ENCODE data around the gene CARMIL1.

Gene CARMIL1

GRCh38 chr6:25612666-25613065 lies 333.5 kb downstream of the CARMIL1 start:
- no peaks in the 10 kb centered on the region for H3K36me3 ChIP-seq
- no peak for DNase-seq
- H3K27ac ChIP-seq: no peak overlapping the region
- no peaks in the 10 kb centered on the region for H3K27me3 ChIP-seq (ENCODE audit: insufficient read depth, low read depth, severe bottlenecking)
- no peak for TF ChIP-seq CTCF (IDR thresholded peaks at IDR 0.05; ENCODE audit: low read depth, low read length)
- no peaks in the 10 kb centered on the region for H3K9me3 ChIP-seq (ENCODE audit: severe bottlenecking)
- H3K4me3 ChIP-seq (ENCODE audit: low read depth, low read length): no peak overlapping the region

DNA sequence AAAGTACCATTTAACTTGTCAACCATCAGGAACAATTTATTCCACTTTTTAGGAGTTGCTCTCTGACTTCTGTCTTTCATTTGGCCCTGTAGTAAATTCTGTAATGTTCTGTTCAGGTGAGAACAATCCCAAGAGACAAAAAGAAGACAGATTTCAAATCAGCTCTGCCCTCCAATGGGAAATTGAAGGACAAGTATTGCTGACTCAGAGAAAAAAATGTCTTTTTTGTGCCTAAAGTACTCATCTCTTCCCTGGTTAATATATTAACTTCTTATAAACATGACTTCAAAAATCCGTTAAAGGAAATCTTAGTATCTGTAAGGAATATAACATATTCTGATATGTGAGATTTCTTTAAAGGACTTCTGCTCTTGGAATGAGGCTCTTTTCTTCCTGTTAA lies 334.2 kb downstream of the CARMIL1 start:
- H3K4me3 ChIP-seq (ENCODE audit: low read depth, low read length): no peak overlapping the region
- no peaks in the 10 kb centered on the region for H3K27me3 ChIP-seq (ENCODE audit: insufficient read depth, low read depth, severe bottlenecking)
- DNase-seq: no peak
- no peaks in the 10 kb centered on the region for H3K9me3 ChIP-seq (ENCODE audit: severe bottlenecking)
- TF ChIP-seq CTCF (IDR thresholded peaks at IDR 0.05; ENCODE audit: low read depth, low read length): no peak
- no peak overlapping the region for H3K27ac ChIP-seq
- H3K36me3 ChIP-seq: no peaks in the 10 kb centered on the region

- DNase-seq: no peak
- TF ChIP-seq CTCF (IDR thresholded peaks at IDR 0.05; ENCODE audit: low read depth, low read length): no peak
- Histone ChIP-seq H3K36me3 (no peaks in the 10 kb centered on the region), H3K27me3 (ENCODE audit: insufficient read depth, low read depth, severe bottlenecking) (no peaks in the 10 kb centered on the region), H3K4me3 (ENCODE audit: low read depth, low read length) (no peak overlapping the region), H3K27ac (no peak overlapping the region), H3K9me3 (ENCODE audit: severe bottlenecking) (no peaks in the 10 kb centered on the region)
These were observed 334.9 kb downstream of the CARMIL1 start for GRCh38 chr6:25614052-25614451.

- Histone ChIP-seq H3K4me3 (ENCODE audit: low read depth, low read length) (no peak overlapping the region), H3K36me3 (no peaks in the 10 kb centered on the region), H3K27me3 (ENCODE audit: insufficient read depth, low read depth, severe bottlenecking) (no peaks in the 10 kb centered on the region), H3K27ac (no peak overlapping the region), H3K9me3 (ENCODE audit: severe bottlenecking) (no peaks in the 10 kb centered on the region)
- no peak for TF ChIP-seq CTCF (IDR thresholded peaks at IDR 0.05; ENCODE audit: low read depth, low read length)
- no peak for DNase-seq
These were observed 336.3 kb downstream of the CARMIL1 start for GRCh38 chr6:25615471-25615870.

- H3K27me3 ChIP-seq (ENCODE audit: insufficient read depth, low read depth, severe bottlenecking): no peaks in the 10 kb centered on the region
- DNase-seq: no peak
- no peak overlapping the region for H3K27ac ChIP-seq
- no peaks in the 10 kb centered on the region for H3K9me3 ChIP-seq (ENCODE audit: severe bottlenecking)
- no peak for TF ChIP-seq CTCF (IDR thresholded peaks at IDR 0.05; ENCODE audit: low read depth, low read length)
- no peaks in the 10 kb centered on the region for H3K36me3 ChIP-seq
- H3K4me3 ChIP-seq (ENCODE audit: low read depth, low read length): no peak overlapping the region
These were observed 338.8 kb downstream of the CARMIL1 start for GRCh38 chr6:25617997-25618396.

GRCh38 chr6:25619217-25619616 lies 340.0 kb downstream of the CARMIL1 start:
- no peak for DNase-seq
- Histone ChIP-seq H3K36me3 (no peaks in the 10 kb centered on the region), H3K4me3 (ENCODE audit: low read depth, low read length) (no peak overlapping the region), H3K9me3 (ENCODE audit: severe bottlenecking) (no peaks in the 10 kb centered on the region), H3K27ac (no peak overlapping the region), H3K27me3 (ENCODE audit: insufficient read depth, low read depth, severe bottlenecking) (no peaks in the 10 kb centered on the region)
- no peak for TF ChIP-seq CTCF (IDR thresholded peaks at IDR 0.05; ENCODE audit: low read depth, low read length)
